COR-L47 (cell line): Measurements from ENCODE around the gene STXBP6.

Experiments
- DNase-seq: peaks from one replicate; lab custom pipeline; 2025; lab: John Stamatoyannopoulos, UW

The STXBP6 gene

GRCh38 chr14:24887623-24888304 lies 162.2 kb downstream of the STXBP6 start:
- DNase-seq = no peak

GRCh38 chr14:24885410-24885913 lies 164.5 kb downstream of the STXBP6 start:
- DNase-seq = no peak

GRCh38 chr14:24883576-24883975 lies 166.4 kb downstream of the STXBP6 start:
- no peak for DNase-seq

GRCh38 chr14:24881116-24881893 lies 168.6 kb downstream of the STXBP6 start:
- DNase-seq = no peak

DNA sequence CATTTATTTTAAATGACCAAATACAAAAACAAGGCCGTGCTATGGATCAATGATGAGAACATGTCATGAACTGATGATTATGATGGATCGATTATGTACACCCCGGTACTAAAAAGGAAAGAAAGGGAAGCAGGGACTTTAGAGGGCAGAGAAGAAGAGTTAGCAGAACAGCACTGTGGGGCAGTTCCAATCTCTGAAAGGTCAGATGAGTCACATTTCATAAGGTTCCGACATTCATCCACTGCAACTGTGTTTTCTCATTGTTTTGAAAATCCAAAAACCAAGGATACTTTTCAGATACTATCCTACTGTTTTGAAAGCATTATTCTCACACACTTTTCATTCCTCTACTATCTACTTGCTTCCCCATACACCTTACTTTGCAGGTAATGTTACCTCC lies 169.3 kb downstream of the STXBP6 start:
- no peak for DNase-seq

DNA sequence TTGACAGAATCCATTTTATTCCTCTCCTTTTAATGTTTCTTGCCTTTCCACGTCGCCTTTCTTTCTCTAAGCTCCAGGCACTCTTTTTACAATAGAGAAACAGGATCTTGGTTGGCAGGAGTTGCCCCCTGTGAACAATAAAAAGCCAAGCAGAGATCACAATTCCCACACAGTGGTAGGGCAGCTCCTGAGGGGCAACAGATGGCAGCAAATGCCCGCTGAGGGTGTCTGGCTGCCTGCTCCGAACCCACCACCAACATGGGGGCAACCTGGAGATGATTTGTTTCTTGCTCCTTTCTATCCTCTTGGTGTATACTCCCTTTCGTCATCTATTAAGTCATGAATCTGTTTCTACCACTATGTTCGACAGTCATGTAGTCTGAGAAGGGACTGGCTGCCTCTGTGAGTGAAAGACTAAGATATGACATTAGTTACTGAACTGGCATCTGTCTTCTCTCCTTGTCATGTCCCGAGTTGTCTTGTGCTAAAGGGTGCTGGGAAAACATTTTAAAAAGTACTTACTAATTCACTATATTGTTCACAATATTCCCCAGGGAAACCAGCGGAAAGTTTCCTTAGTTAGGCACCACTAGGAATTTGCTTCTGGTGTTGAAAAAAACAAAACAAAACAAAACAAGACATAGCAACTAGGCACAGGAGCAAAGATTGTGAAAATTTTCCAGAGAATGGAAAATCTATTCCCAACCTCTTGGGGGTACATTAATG lies 170.1 kb downstream of the STXBP6 start:
- DNase-seq = no peak

GRCh38 chr14:24876996-24877395 lies 173.0 kb downstream of the STXBP6 start:
- no peak for DNase-seq

GRCh38 chr14:24875991-24876878 lies 173.7 kb downstream of the STXBP6 start:
- DNase-seq = no peak

DNA sequence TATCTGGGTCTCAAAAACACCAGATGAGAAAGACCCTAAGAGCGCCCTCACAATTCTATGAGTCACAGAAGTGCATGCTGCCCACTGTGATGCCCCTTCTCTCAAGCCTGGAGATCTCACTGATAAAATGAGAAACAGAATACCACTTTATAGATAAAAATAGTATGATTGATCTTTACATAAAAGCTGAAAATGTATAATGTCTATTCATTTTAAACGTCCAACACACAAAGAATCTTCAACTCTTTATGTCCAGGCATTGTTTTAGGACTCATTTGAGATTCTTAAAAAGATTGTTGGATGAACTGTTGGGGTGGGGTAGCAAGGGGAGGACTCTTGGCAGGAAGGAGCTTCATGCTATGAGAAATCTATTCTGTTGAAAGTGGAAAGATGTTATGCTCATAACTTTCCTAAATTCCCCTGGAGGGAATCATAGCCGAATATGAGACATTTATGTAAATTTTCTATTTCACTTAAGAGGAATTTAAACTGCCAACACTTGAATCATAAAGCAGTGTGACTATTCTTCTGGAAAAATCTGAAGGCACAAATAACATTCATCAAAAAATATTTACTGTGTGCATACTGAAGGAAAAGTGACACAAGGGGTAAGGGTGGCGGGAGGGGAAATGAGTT lies 174.6 kb downstream of the STXBP6 start:
- DNase-seq = no peak

- DNase-seq = no peak
These were observed 175.3 kb downstream of the STXBP6 start for GRCh38 chr14:24874514-24875202.

DNA sequence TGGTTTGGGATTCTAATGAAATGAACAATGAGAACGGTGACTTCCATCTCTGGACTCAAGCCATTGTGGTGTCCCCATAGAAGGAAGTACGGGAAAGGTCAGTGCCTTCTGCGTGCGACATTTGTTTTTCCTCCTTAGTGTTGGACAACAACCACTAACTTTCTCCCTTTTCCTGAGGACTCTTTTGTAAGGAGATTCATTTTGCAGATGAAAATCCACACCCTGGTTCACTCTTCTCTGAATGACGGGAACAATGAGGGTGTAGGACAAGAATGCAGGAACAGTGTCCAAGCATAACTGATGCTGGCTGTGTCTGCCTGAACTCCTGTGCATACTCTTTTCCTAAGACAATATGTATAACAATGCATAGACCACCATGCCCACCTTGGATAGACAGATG lies 176.4 kb downstream of the STXBP6 start:
- no peak for DNase-seq

GRCh38 chr14:24870949-24871701 lies 178.8 kb downstream of the STXBP6 start:
- DNase-seq = no peak

DNA sequence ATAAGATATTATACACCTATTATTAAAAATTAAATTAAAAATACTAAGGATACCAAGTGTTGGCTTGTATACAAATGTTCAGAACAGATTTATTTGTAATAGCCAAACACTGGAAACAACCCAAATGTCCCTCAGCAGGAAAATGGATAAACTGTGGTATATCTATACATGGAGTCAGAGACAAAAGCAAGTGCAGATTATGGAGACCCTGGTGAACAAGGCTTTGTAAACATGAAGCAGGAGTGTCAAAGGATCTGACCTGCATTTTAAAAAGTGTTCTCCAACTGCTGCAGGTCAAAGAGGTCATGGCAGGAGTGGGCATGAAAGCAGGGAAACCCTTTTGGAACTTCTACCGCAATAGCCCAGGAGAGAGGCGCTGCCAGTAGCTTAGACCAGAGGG lies 181.6 kb downstream of the STXBP6 start:
- DNase-seq = no peak

DNA sequence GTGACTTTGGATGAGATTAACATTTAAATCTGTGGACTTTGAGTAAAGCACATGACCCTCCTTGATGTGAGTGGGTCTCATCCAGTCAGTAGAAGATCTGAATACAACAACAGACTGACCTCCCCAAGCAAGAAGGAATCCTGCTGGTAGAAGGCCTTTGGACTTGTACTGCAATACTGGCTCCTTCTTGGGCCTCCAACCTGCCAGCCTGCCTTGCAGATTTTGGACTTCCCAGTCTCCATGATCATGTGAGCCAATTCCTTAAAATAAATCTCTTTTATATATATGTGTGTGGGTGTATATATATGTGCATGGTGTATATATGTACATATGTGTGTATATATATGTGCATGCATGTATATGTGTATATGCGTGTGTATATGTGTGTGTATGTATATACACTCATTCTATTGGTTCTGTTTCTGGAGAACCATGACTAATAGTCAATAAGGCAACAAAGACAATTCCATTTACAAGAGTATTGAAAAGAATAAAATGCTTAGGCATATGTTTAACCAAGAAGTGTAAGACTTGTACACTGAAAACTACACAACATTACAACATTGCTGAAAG lies 183.8 kb downstream of the STXBP6 start:
- no peak for DNase-seq

DNA sequence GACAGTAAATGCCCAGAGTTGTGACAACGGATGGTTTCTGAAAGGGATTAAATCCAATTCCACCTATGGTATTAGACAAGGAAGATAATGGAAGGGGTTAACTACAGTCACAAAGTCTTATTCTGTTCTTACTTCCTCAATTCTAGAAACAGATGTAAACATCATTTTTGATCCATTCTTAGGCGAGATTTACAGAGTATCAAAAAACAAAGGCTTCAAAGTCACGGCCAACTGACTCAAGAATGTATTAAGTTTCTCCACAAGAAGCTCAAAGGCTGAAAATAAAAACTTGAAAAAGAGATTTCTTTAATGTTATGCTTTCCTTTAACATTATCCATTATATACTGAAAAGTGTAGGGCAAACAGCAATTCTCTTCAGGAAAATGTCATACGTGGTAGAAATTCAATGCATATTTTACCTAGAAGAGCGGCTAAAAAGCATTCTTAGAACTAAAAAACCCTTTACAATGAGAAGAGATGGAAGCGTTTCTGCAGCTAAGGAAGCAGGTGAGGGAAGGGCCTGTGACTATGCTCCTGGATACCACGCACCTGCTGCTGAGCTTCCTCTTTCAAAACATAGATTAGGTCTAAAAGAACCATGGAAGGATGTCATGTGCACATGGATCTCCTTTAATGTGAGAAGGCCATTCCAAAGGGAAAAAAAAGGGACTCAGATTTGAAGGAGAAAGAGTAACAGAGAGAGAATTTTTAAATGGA lies 185.8 kb downstream of the STXBP6 start:
- DNase-seq = no peak

DNA sequence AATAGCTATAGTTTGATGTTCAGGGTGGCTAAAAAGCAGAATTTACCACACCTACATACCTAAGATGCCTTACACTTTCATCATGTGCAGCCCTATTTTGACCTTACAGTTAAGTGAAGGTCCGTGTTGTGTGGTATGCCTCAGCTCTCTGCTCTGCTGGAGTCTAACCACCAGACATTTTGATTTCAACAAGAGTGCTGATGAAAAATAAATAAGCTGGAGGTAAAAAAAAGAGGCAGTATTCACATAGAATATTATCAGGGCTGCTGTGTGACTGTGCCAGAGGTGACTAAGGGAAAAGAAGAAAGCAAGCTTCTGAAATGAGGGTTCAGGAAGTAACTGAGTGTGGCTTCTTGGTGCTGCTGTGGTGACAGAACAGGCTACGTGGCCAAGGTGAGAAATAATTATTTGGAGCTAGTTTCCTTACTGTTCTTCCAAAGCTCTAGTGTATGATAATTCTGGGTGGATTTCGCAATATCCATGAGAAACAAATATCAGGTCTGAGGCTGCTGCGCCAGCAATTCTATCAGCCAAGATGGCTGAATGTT lies 188.8 kb downstream of the STXBP6 start:
- no peak for DNase-seq

DNA sequence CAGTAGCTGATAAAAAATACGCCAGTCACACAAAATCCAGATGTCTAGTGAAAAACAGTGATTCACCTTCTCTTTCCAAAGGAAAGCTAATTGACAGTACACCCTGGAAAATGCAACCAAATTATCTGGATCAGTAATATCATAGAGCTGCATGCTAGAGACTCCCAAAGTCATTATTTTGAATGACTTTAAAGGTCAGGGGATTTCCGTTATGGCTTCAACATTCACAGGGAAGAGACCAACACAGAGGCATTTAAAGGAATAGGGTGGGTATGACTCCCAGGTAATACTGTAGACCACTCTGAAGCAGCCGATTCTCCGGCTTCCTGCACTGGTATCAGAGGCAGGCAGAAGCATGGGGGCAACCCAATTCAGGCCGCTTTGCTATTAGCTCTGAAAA lies 190.4 kb downstream of the STXBP6 start:
- DNase-seq = no peak

GRCh38 chr14:24858684-24859083 lies 191.3 kb downstream of the STXBP6 start:
- DNase-seq = no peak

- DNase-seq = no peak
These were observed 191.9 kb downstream of the STXBP6 start for GRCh38 chr14:24858052-24858451.
